K562 (cell line): ENCODE results near the gene DEGS2. TPM values are rescaled to one million over a fixed set of nuclear protein-coding genes. Genes with fewer than 3 reads are reported as not detected.
A peak's percentile ranks its signal among the peaks of the same experiment; 100 is the strongest.

ENCODE experiments used
- ATAC-seq: fragments of 200-7000 bp; cut with Tn5 transposase; 3 replicates; pipeline ENCODE4 v1.9.1; 2020; ENCODE audit warnings: moderate library complexity
- BruUV-seq: library from RNA; stranded (reverse); fragments of 400-500 nt; replicated peaks from 2 replicates; lab custom pipeline; 2021; lab: Mats Ljungman, UMichigan
- CTCF ChIA-PET: fragments of 300-600 bp; formaldehyde crosslinking; extraction: SDS; loops from one replicate; lab custom pipeline; 2021; ENCODE audit warnings: low intra/inter-chr PET ratio; lab: Yijun Ruan, JAX
- POLR2A ChIA-PET: fragments of 300-600, 350-650 bp; sonication (Branson Sonifier 250); formaldehyde crosslinking; extraction: SDS; loops from one replicate; lab custom pipeline; 2021; ENCODE audit warnings: antibody characterized with exemption, inconsistent platforms; lab: Yijun Ruan, JAX
- DNase-seq, 4 experiments: peaks; one replicate each; pipeline versions ENCODE4 v3.0.0 to v3.0.0-alpha.2; 2011 to 2018; ENCODE audit warnings: low spot score in 3 of 4, mixed read lengths in 3 of 4; ENCODE audit errors: extremely low read depth in 1 of 4
- FAIRE-seq: peaks from 2 replicates; lab custom pipeline; 2011; peaks lifted over from hg19 to GRCh38; lab: Jason Lieb, UNC
- H2AFZ ChIP-seq: 2 replicates; pipeline ENCODE4 v1.6.0; 2011; ENCODE audit warnings: low read depth, low read length, control low read depth, inconsistent platforms
- H3K27ac ChIP-seq: fragments of 200-600 bp; 3 replicates; pipeline ENCODE4 v1.8.0; 2011; ENCODE audit warnings: low read depth, mild to moderate bottlenecking, control low read depth, inconsistent platforms, low read length, moderate library complexity, mixed read lengths; ENCODE audit errors: extremely low read depth
- H3K27me3 ChIP-seq, 2 experiments: fragments of 300-600 bp in 1 of 2; 2 replicates in 1 of 2; 3 replicates in 1 of 2; pipeline versions ENCODE4 v1.6.0 to v1.8.0; 2011; ENCODE audit warnings: inconsistent platforms in 2 of 2, low read length in 2 of 2, mild to moderate bottlenecking in 1 of 2, mixed read lengths in 1 of 2, moderate library complexity in 1 of 2; ENCODE audit not compliant: control insufficient read depth in 2 of 2, insufficient read depth in 2 of 2
- H3K36me3 ChIP-seq: fragments of 300-600 bp; 3 replicates; pipeline ENCODE4 v1.8.0; 2011; ENCODE audit warnings: mild to moderate bottlenecking, low read length, inconsistent platforms; ENCODE audit not compliant: control insufficient read depth, insufficient read depth
- H3K4me1 ChIP-seq, 2 experiments: fragments of 200-600 bp in 1 of 2; replicated peaks in 1 of 2; 2 replicates in 1 of 2; 3 replicates in 1 of 2; pipeline versions ENCODE4 v1.5.1 to v1.8.0; 2011; ENCODE audit warnings: inconsistent platforms in 2 of 2, low read length in 2 of 2, mild to moderate bottlenecking in 1 of 2, mixed read lengths in 1 of 2, moderate library complexity in 1 of 2; ENCODE audit not compliant: control insufficient read depth in 2 of 2, insufficient read depth in 2 of 2
- H3K4me2 ChIP-seq: 2 replicates; pipeline ENCODE4 v1.6.1; 2011; ENCODE audit warnings: low read length, control low read depth, inconsistent platforms, mixed read lengths; ENCODE audit not compliant: insufficient read depth
- H3K4me3 ChIP-seq: fragments of 200-600 bp; sonication (generic), shearing (Covaris generic); 2 replicates; pipeline ENCODE4 v1.5.1; 2016; ENCODE audit warnings: control low read depth, inconsistent platforms
- H3K79me2 ChIP-seq: fragments of 200-600 bp; 3 replicates; pipeline ENCODE4 v1.8.0; 2011; ENCODE audit warnings: low read length, inconsistent platforms; ENCODE audit not compliant: control insufficient read depth, insufficient read depth
- H3K9ac ChIP-seq, 2 experiments: 2 replicates each; pipeline versions ENCODE4 v1.6.0 to v1.6.1; 2011; ENCODE audit warnings: low read depth in 2 of 2, low read length in 2 of 2, control low read depth in 1 of 2, inconsistent platforms in 1 of 2, mild to moderate bottlenecking in 1 of 2, mixed read lengths in 1 of 2; ENCODE audit not compliant: insufficient read depth in 1 of 2
- H3K9me1 ChIP-seq: one replicate; pipeline ENCODE4 v1.6.0; 2011; ENCODE audit warnings: inconsistent platforms, mild to moderate bottlenecking, low read length, moderate library complexity; ENCODE audit not compliant: control insufficient read depth, insufficient read depth
- H3K9me3 ChIP-seq: replicated peaks from 2 replicates; pipeline ENCODE4 v1.5.1; 2011; ENCODE audit warnings: low read depth, low read length, inconsistent platforms; ENCODE audit not compliant: control insufficient read depth, insufficient read depth
- H4K20me1 ChIP-seq: replicated peaks from 2 replicates; pipeline ENCODE4 v1.6.1; 2011; ENCODE audit warnings: low read length, inconsistent platforms, mixed read lengths; ENCODE audit not compliant: control insufficient read depth, insufficient read depth
- BRCA1 ChIP-seq, 2 experiments: fragments of 450-650 bp in 1 of 2; sonication (generic) in 1 of 2; formaldehyde crosslinking in 1 of 2; IDR thresholded peaks; 2 replicates each; pipeline versions ENCODE4 v1.5.0 to v1.6.1; 2017 to 2020; ENCODE audit warnings: mild to moderate bottlenecking in 1 of 2, missing genetic modification reagents in 1 of 2
- MGA ChIP-seq: fragments of 450-650 bp; IDR thresholded peaks from 2 replicates; pipeline ENCODE4 v1.6.1; 2016; ENCODE audit warnings: mild to moderate bottlenecking, moderate library complexity
- POLR2AphosphoS5 ChIP-seq: IDR thresholded peaks from 2 replicates; pipeline ENCODE4 v1.6.1; 2011; ENCODE audit warnings: mild to moderate bottlenecking, low read depth, low read length, moderate library complexity; ENCODE audit not compliant: control insufficient read depth, insufficient read depth
- SNRNP70 ChIP-seq: fragments of 200-400 bp; formaldehyde crosslinking; optimal IDR thresholded peaks from 2 replicates; pipeline ENCODE3; 2017; ENCODE audit warnings: low read depth, low read length
- ZFP30 ChIP-seq: fragments of 250-450 bp; sonication (Bioruptor Pico); IDR thresholded peaks from 2 replicates; pipeline ENCODE4 v1.8.0; 2022; ENCODE audit warnings: moderate library complexity, mild to moderate bottlenecking, inconsistent platforms, borderline replicate concordance
- ZKSCAN1 ChIP-seq: fragments of 150-350 bp; IDR thresholded peaks from 2 replicates; pipeline ENCODE4 v1.6.1; 2016; ENCODE audit warnings: low read depth, low read length
- ZNF707 ChIP-seq: fragments of 250-450 bp; sonication (Bioruptor Pico); conservative IDR thresholded peaks from 2 replicates; pipeline ENCODE4 v1.8.0; 2022; ENCODE audit warnings: inconsistent platforms, mild to moderate bottlenecking, moderate library complexity
- WGBS: fragments of 100-300 bp; shearing (Covaris generic); methylation state at CpG from one replicate; pipeline ENCODE4 v1.1.6; 2016; ENCODE audit warnings: low coverage, mixed read lengths; ENCODE audit not compliant: insufficient coverage; ENCODE audit errors: missing lambda C conversion rate; 5-methylcytosine and 5-hydroxymethylcytosine counted together
- in situ Hi-C: fragments of 300-500 bp; cut with MboI; formaldehyde crosslinking; loops from 4 replicates; pipeline ENCODE4 v1.15.0; 2018; ENCODE audit warnings: inconsistent platforms, mixed read lengths
- intact Hi-C: fragments of 100-400 bp; cut with micrococcal nuclease; formaldehyde crosslinking; loops from 2 replicates; pipeline ENCODE4 v1.14.2; 2022
- polyA plus RNA-seq, 8 experiments: library from polyadenylated mRNA; depleted of rRNA in 4 of 8; stranded (reverse) in 5 of 8; unstranded in 3 of 8; fragments of >200 nt; fragmentation: Nextera tagmentation in 2 of 8; fragmentation: Illumina TruSeq in 1 of 8; extraction: Ambion mirVana in 2 of 8; extraction: Trizol in 1 of 8; gene quantifications; 2 replicates each; pipeline versions ENCODE4 v1.2.1 to v1.2.3, GENCODE V29; 2011 to 2014; ENCODE audit warnings: inconsistent platforms in 1 of 8, missing spikeins in 1 of 8
- total RNA-seq, 7 experiments: library from RNA; depleted of rRNA in 6 of 7; stranded (reverse); fragments of >200 nt in 6 of 7; fragmentation: Illumina TruSeq in 2 of 7; extraction: Trizol in 2 of 7; gene quantifications; 2 replicates each; pipeline versions ENCODE4 v1.2.1 to v1.2.3, GENCODE V29; 2011 to 2021; ENCODE audit warnings: low replicate concordance in 1 of 7
- TF ChIP-seq, protein P1 (sequence below): sonication (generic); formaldehyde crosslinking; IDR thresholded peaks from 2 replicates; pipeline ENCODE4 v1.8.1; 2023; ENCODE audit warnings: mild to moderate bottlenecking, missing genetic modification reagents

DEGS2 gene
- total and polyA plus RNA-seq, 9 of the 15 experiments (the other 6 are each of a cell fraction or from before 2014, with no cell fraction given) = 0.22 to 2.9 (median 0.70) TPM

DNA sequence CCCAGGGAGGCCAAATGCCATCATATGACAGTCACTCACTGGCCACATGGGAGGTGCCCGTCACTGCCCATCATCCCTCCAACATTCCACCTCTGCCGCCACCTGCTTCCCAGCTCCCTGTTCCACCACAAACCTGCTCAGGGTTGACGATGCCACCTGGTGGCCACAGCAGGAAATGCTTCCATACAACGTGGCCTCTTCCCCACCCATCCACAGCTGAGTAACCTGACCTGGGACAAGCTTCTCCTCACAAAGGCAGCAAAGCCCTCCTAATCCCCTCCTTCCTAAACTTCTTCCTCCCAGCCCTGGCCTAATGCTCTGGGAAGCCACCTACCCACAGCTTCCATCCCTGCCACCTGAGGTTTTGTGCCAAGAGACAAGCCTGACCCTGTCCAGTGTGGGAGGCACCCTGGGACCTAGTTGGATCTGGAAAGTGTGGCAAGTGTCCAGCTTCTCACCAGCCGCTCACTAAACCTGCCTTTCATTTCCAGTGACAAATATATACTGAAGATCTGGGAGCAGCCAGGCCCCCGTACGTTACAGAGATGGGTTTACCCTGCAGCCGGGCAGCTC lies 4.3 kb downstream of the DEGS2 start:
- no peaks in the 10 kb centered on the region for H3K79me2 ChIP-seq
- peak; percentile 81 for FAIRE-seq
- H3K4me3 ChIP-seq = no peak overlapping the region
- no peak for TF ChIP-seq ZKSCAN1
- TF ChIP-seq, protein P1, sequence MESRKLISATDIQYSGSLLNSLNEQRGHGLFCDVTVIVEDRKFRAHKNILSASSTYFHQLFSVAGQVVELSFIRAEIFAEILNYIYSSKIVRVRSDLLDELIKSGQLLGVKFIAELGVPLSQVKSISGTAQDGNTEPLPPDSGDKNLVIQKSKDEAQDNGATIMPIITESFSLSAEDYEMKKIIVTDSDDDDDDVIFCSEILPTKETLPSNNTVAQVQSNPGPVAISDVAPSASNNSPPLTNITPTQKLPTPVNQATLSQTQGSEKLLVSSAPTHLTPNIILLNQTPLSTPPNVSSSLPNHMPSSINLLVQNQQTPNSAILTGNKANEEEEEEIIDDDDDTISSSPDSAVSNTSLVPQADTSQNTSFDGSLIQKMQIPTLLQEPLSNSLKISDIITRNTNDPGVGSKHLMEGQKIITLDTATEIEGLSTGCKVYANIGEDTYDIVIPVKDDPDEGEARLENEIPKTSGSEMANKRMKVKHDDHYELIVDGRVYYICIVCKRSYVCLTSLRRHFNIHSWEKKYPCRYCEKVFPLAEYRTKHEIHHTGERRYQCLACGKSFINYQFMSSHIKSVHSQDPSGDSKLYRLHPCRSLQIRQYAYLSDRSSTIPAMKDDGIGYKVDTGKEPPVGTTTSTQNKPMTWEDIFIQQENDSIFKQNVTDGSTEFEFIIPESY (CRISPR knock-in tag) = peak; percentile 87
- TF ChIP-seq ZFP30 (CRISPR knock-in tag) = no peak
- TF ChIP-seq ZNF707 (CRISPR knock-in tag) = 0 out of 2 replicates have a peak, but pooled peaks have one; percentile 23
- TF ChIP-seq POLR2AphosphoS5 = no peak
- no peak for TF ChIP-seq SNRNP70
- no peak for TF ChIP-seq BRCA1 (IDR thresholded peaks at IDR 0.05)
- no peak for TF ChIP-seq BRCA1 (CRISPR knock-in tag; IDR thresholded peaks at IDR 0.05)
- TF ChIP-seq MGA = no peak

More for the DNA sequence above, 4.3 kb downstream of the DEGS2 start:
- H3K27me3 ChIP-seq = no peaks in the 10 kb centered on the region
- no peaks in the 10 kb centered on the region for H3K9me1 ChIP-seq
- H3K4me1 ChIP-seq = peaks cover 0 to 9% of the 10 kb centered on the region in 2 experiments; a peak in 2 of 5 replicates
- ChIA-PET POLR2A (interaction anchor here (0.6 to 1.2 kb wide), 5 partner anchors 13 to 87 kb away, joined by 3 to 4 read pairs (median 3); no protein-coding TSS in a partner anchor), CTCF (no interaction called here)
- ATAC-seq = peak; percentile 95
- intact Hi-C loops (no loop called here), in situ Hi-C loops (no loop called here)
- peak; percentile 59 to 71 (median 68) for DNase-seq
- no peaks in the 10 kb centered on the region for H3K36me3 ChIP-seq
- H2AFZ ChIP-seq = no peak overlapping the region
- H3K4me2 ChIP-seq = no peak overlapping the region
- H4K20me1 ChIP-seq = no peaks in the 10 kb centered on the region
- peaks cover 8% of the 10 kb centered on the region for H3K9me3 ChIP-seq
- H3K27ac ChIP-seq = no peak overlapping the region
- no TSS peak for BruUV-seq
- 46% methylated on average over 4 of the region's 8 CpGs for WGBS
- no peak overlapping the region for H3K9ac ChIP-seq
